PC-3 (cell line): ENCODE measurements around the gene RYK. TPM values are rescaled to one million over a fixed set of nuclear protein-coding genes. Genes with fewer than 3 reads are reported as not detected.

Source experiments
- ATAC-seq: fragments of 200-7000 bp; cut with Tn5 transposase; 2 replicates; pipeline ENCODE4 v1.9.1; 2020; ENCODE audit warnings: mild to moderate bottlenecking, moderate library complexity
- BruUV-seq: library from RNA; stranded (reverse); fragments of 400-500 nt; replicated peaks from 2 replicates; lab custom pipeline; 2021; lab: Mats Ljungman, UMichigan
- CTCF ChIA-PET: fragments of 300-600 bp; sonication (Branson Sonifier 250); formaldehyde crosslinking; loops from one replicate; lab custom pipeline; 2022; ENCODE audit warnings: antibody characterized with exemption; lab: Charles Lee
- POLR2A ChIA-PET: fragments of 300-600 bp; sonication (Branson Sonifier 250); formaldehyde crosslinking; loops from one replicate; lab custom pipeline; 2022; ENCODE audit warnings: antibody characterized with exemption; ENCODE audit not compliant: unreplicated experiment; lab: Charles Lee
- DNase-seq: peaks from one replicate; pipeline ENCODE4 v3.0.0-alpha.2; 2015
- H2AFZ ChIP-seq: fragments of 300-600 bp; sonication (generic); 2 replicates; pipeline ENCODE4 v1.6.0; 2016; ENCODE audit warnings: antibody characterized with exemption, low read length
- H3F3A ChIP-seq: fragments of 300-600 bp; sonication (generic); one replicate; pipeline ENCODE4 v1.6.0; 2017; ENCODE audit warnings: antibody characterized with exemption, low read length, control low read depth, mild to moderate bottlenecking; ENCODE audit not compliant: unreplicated experiment
- H3K27ac ChIP-seq: fragments of 300-600 bp; sonication (generic); 2 replicates; pipeline ENCODE4 v1.5.1; 2016; ENCODE audit warnings: mild to moderate bottlenecking, low read length
- H3K27me3 ChIP-seq: fragments of 300-600 bp; sonication (generic); 2 replicates; pipeline ENCODE4 v1.6.1; 2016; ENCODE audit warnings: low read length, mixed read lengths
- H3K36me3 ChIP-seq: fragments of 300-600 bp; sonication (generic); 2 replicates; pipeline ENCODE4 v1.6.1; 2016; ENCODE audit warnings: low read depth, mixed run types, low read length, mixed read lengths
- H3K4me1 ChIP-seq: fragments of 300-600 bp; sonication (generic); 2 replicates; pipeline ENCODE4 v1.5.1; 2016; ENCODE audit warnings: low read length; ENCODE audit not compliant: insufficient read depth
- H3K4me2 ChIP-seq: fragments of 300-600 bp; sonication (generic); 2 replicates; pipeline ENCODE4 v1.6.0; 2016; ENCODE audit warnings: low read length
- H3K4me3 ChIP-seq: fragments of 300-600 bp; sonication (generic); 2 replicates; pipeline ENCODE4 v1.5.1; 2016; ENCODE audit warnings: mild to moderate bottlenecking, low read length, mixed read lengths
- H3K79me2 ChIP-seq: fragments of 300-600 bp; sonication (generic); 2 replicates; pipeline ENCODE4 v1.6.1; 2017; ENCODE audit warnings: low read length, mixed read lengths
- H3K9ac ChIP-seq: fragments of 300-600 bp; sonication (generic); 2 replicates; pipeline ENCODE4 v1.6.0; 2016; ENCODE audit warnings: mild to moderate bottlenecking, low read length
- H3K9me2 ChIP-seq: fragments of 300-600 bp; sonication (generic); replicated peaks from 2 replicates; pipeline ENCODE4 v1.6.1; 2016; ENCODE audit warnings: mixed run types, low read length, mixed read lengths
- H3K9me3 ChIP-seq: fragments of 300-600 bp; sonication (generic); 2 replicates; pipeline ENCODE4 v1.6.1; 2016; ENCODE audit warnings: low read length, mixed read lengths
- H4K20me1 ChIP-seq: fragments of 300-600 bp; sonication (generic); 2 replicates; pipeline ENCODE4 v1.6.1; 2016; ENCODE audit warnings: low read length, mixed read lengths
- CTCF ChIP-seq: fragments of 300-600 bp; sonication (generic); conservative IDR thresholded peaks from 2 replicates; pipeline ENCODE4 v1.5.1; 2017; ENCODE audit warnings: antibody characterized with exemption, low read depth, mild to moderate bottlenecking, low read length
- EZH2 ChIP-seq: fragments of 300-600 bp; sonication (generic); IDR thresholded peaks from one replicate; pipeline ENCODE4 v1.6.1; 2017; ENCODE audit warnings: antibody characterized with exemption, mild to moderate bottlenecking, low read length; ENCODE audit not compliant: unreplicated experiment
- EZH2phosphoT487 ChIP-seq: fragments of 300-600 bp; sonication (generic); IDR thresholded peaks from 2 replicates; pipeline ENCODE4 v1.6.1; 2018; ENCODE audit warnings: mild to moderate bottlenecking, antibody characterized with exemption, low read length, borderline replicate concordance
- intact Hi-C: fragments of 100-400 bp; cut with micrococcal nuclease; formaldehyde crosslinking; loops from 2 replicates; pipeline ENCODE4 v1.9.0; 2023
- total RNA-seq: library from RNA; depleted of rRNA; stranded (reverse); fragments of >200 nt; gene quantifications from 2 replicates; pipeline ENCODE4 v1.2.3, GENCODE V29; 2014

The RYK gene
- total RNA-seq, 1 experiment from 2014 or later, result 47.2 TPM

GRCh38 chr3:134242649-134243617, 7.7 kb downstream of the RYK start:
- intact Hi-C loops, result no loop called here
- Histone ChIP-seq H3K36me3 (no peaks in the 10 kb centered on the region), H3K27me3 (no peaks in the 10 kb centered on the region), H3K4me2 (peak overlapping the region; percentile 74), H4K20me1 (peaks cover 33% of the 10 kb centered on the region), H3K27ac (peak overlapping the region; percentile 77), H3K4me3 (no peak overlapping the region; the same call in 1 of the 2 replicates), H3K9me3 (no peaks in the 10 kb centered on the region), H3K4me1 (peaks cover 27% of the 10 kb centered on the region), H3K79me2 (peaks cover 98% of the 10 kb centered on the region), H3K9ac (no peak overlapping the region; the same call in 1 of the 2 replicates), H2AFZ (no peak overlapping the region), H3K9me2 (no peaks in the 10 kb centered on the region), H3F3A (no peaks in the 10 kb centered on the region)
- POLR2A ChIA-PET, result interaction anchor here (0.7 kb wide), 1 partner anchor 317 kb away, joined by 3 read pairs; no protein-coding TSS in a partner anchor
- ATAC-seq (peak; percentile 87), DNase-seq (peak; percentile 85)
- CTCF ChIA-PET, result no interaction called here
- TF ChIP-seq CTCF (no peak), EZH2 (no peak), EZH2phosphoT487 (no peak)
- no TSS peak for BruUV-seq

GRCh38 chr3:134239538-134239937, 11.1 kb downstream of the RYK start:
- CTCF ChIA-PET, result no interaction called here
- no peaks in the 10 kb centered on the region for H3K9me2 ChIP-seq
- no peak overlapping the region for H2AFZ ChIP-seq
- H3F3A ChIP-seq, result no peaks in the 10 kb centered on the region
- H3K4me1 ChIP-seq, result peaks cover 27% of the 10 kb centered on the region
- POLR2A ChIA-PET, result no interaction called here
- no peaks in the 10 kb centered on the region for H3K36me3 ChIP-seq
- TF ChIP-seq EZH2 (no peak), EZH2phosphoT487 (no peak), CTCF (no peak)
- H3K9me3 ChIP-seq, result no peaks in the 10 kb centered on the region
- peaks cover 98% of the 10 kb centered on the region for H3K79me2 ChIP-seq
- no peak overlapping the region for H3K9ac ChIP-seq
- peaks cover 45% of the 10 kb centered on the region for H4K20me1 ChIP-seq
- H3K27me3 ChIP-seq, result no peaks in the 10 kb centered on the region
- peak overlapping the region; percentile 31; the same call in 1 of the 2 replicates for H3K4me2 ChIP-seq
- intact Hi-C loops, result no loop called here
- DNase-seq, result peak; percentile 3
- ATAC-seq, result 0 out of 2 replicates have a peak, but pooled peaks have one; percentile 29
- BruUV-seq, result no TSS peak
- H3K4me3 ChIP-seq, result no peak overlapping the region
- H3K27ac ChIP-seq, result 0 out of 2 replicates have a peak overlapping the region, but pooled peaks have one; percentile 18
